Hippocampal formation (tissue), 2 donors: ENCODE measurements around the gene SPTBN1.
"Not testable (repeated sequence)": the region's sequence is repeated elsewhere in the genome, so short reads cannot be mapped to it uniquely, and the experiment has no call there.

Source experiments
- DNase-seq, 2 donors: peaks; one replicate each; lab custom pipeline; 2025; lab: John Stamatoyannopoulos, UW

The SPTBN1 gene

GRCh38 chr2:54470266-54470938, 14.3 kb downstream of the SPTBN1 start:
- no peak for DNase-seq

GRCh38 chr2:54471221-54471711, 15.1 kb downstream of the SPTBN1 start:
- DNase-seq: no peak

- DNase-seq: no peak
These were observed 17.7 kb downstream of the SPTBN1 start for GRCh38 chr2:54473851-54474250.

GRCh38 chr2:54475285-54475684, 19.2 kb downstream of the SPTBN1 start:
- DNase-seq: no peak

GRCh38 chr2:54475919-54476318, 19.8 kb downstream of the SPTBN1 start:
- DNase-seq: no peak

- DNase-seq: no peak
These were observed 20.7 kb downstream of the SPTBN1 start for GRCh38 chr2:54476852-54477251.

- DNase-seq: no peak
These were observed 21.8 kb downstream of the SPTBN1 start for GRCh38 chr2:54477896-54478295.

GRCh38 chr2:54478899-54479298, 22.8 kb downstream of the SPTBN1 start:
- DNase-seq: no peak

- DNase-seq: no peak
These were observed 23.3 kb downstream of the SPTBN1 start for GRCh38 chr2:54479424-54479823.

GRCh38 chr2:54480025-54480424, 23.9 kb downstream of the SPTBN1 start:
- DNase-seq: no peak

GRCh38 chr2:54481686-54482085, 25.6 kb downstream of the SPTBN1 start:
- no peak for DNase-seq

GRCh38 chr2:54482715-54483114, 26.6 kb downstream of the SPTBN1 start:
- no peak for DNase-seq

GRCh38 chr2:54483426-54483825, 27.3 kb downstream of the SPTBN1 start:
- DNase-seq: no peak

- DNase-seq: not testable (repeated sequence)
These were observed 29.6 kb downstream of the SPTBN1 start for GRCh38 chr2:54485756-54486155.

- DNase-seq: no peak
These were observed 30.6 kb downstream of the SPTBN1 start for GRCh38 chr2:54486766-54487165.

- no peak for DNase-seq
These were observed 34.7 kb downstream of the SPTBN1 start for GRCh38 chr2:54490863-54491262.

- no peak for DNase-seq
These were observed 36.2 kb downstream of the SPTBN1 start for GRCh38 chr2:54492335-54492734.

- DNase-seq: no peak
These were observed 38.0 kb downstream of the SPTBN1 start for GRCh38 chr2:54494087-54494486.

- no peak for DNase-seq
These were observed 40.8 kb downstream of the SPTBN1 start for GRCh38 chr2:54496920-54497319.

GRCh38 chr2:54497763-54498680, 41.9 kb downstream of the SPTBN1 start:
- peak; percentile 13 to 16 for DNase-seq

GRCh38 chr2:54499661-54500060, 43.5 kb downstream of the SPTBN1 start:
- DNase-seq: no peak

GRCh38 chr2:54500404-54501205, 44.5 kb downstream of the SPTBN1 start:
- no peak for DNase-seq
